ENCODE data around the gene RFC2.

Gene RFC2

GRCh38 chr7:74254129-74254857 is at the start of gene RFC2:
Gene RFC2 (minus strand): TSS chr7:74254399. CDS start chr7:74254383, 16 bp downstream.
- peak; percentile 84 for DNase-seq (ENCODE audit: low read depth)

GRCh38 chr7:74302745-74303221 is 48.6 kb upstream of the RFC2 start:
- no peak for DNase-seq (ENCODE audit: low read depth)

- no peak for DNase-seq (ENCODE audit: low read depth)
Observed at GRCh38 chr7:74300926-74301325, 46.7 kb upstream of the RFC2 start.

GRCh38 chr7:74299401-74299800 is 45.2 kb upstream of the RFC2 start:
- no peak for DNase-seq (ENCODE audit: low read depth)

- no peak for DNase-seq (ENCODE audit: low read depth)
Observed at GRCh38 chr7:74297516-74298233, 43.5 kb upstream of the RFC2 start.

GRCh38 chr7:74294191-74294998 is 40.2 kb upstream of the RFC2 start:
- DNase-seq (ENCODE audit: low read depth): no peak

- DNase-seq (ENCODE audit: low read depth): no peak
Observed at GRCh38 chr7:74293577-74293908, 39.3 kb upstream of the RFC2 start.

- DNase-seq (ENCODE audit: low read depth): no peak
Observed at GRCh38 chr7:74292757-74293576, 38.8 kb upstream of the RFC2 start.

- no peak for DNase-seq (ENCODE audit: low read depth)
Observed at GRCh38 chr7:74291535-74291934, 37.3 kb upstream of the RFC2 start.

GRCh38 chr7:74290981-74291441 is 36.8 kb upstream of the RFC2 start:
- no peak for DNase-seq (ENCODE audit: low read depth)

GRCh38 chr7:74290553-74290950 is 36.4 kb upstream of the RFC2 start:
- no peak for DNase-seq (ENCODE audit: low read depth)

GRCh38 chr7:74289659-74290552 is 35.7 kb upstream of the RFC2 start:
- DNase-seq (ENCODE audit: low read depth): no peak

GRCh38 chr7:74289018-74289658 is 34.9 kb upstream of the RFC2 start, which contains the start of gene CLIP2:
Gene CLIP2 (plus strand): TSS chr7:74289407. CDS start chr7:74317547, 28,140 bp downstream.
- no peak for DNase-seq (ENCODE audit: low read depth)

- DNase-seq (ENCODE audit: low read depth): no peak
Observed at GRCh38 chr7:74288034-74288881, 34.1 kb upstream of the RFC2 start.

- DNase-seq (ENCODE audit: low read depth): no peak
Observed at GRCh38 chr7:74287303-74288033, 33.3 kb upstream of the RFC2 start.

GRCh38 chr7:74286131-74286530 is 31.9 kb upstream of the RFC2 start:
- no peak for DNase-seq (ENCODE audit: low read depth)

- DNase-seq (ENCODE audit: low read depth): no peak
Observed at GRCh38 chr7:74284781-74285259, 30.6 kb upstream of the RFC2 start.

GRCh38 chr7:74283858-74284447 is 29.8 kb upstream of the RFC2 start:
- no peak for DNase-seq (ENCODE audit: low read depth)
